ENCODE results near the gene CSHL1.

- no peak for TF ChIP-seq EZH2phosphoT487 (IDR thresholded peaks at IDR 0.05; ENCODE audit: low read depth)
- TF ChIP-seq CTCF (IDR thresholded peaks at IDR 0.05; ENCODE audit: low read depth, low read length), result no peak
Measured at GRCh38 chr17:63926164-63926563, 15.1 kb upstream of the CSHL1 start.

Measured in OCI-LY3 (cell line).